IMR-90 (cell line): ENCODE measurements around the gene ALKBH6. TPM values are rescaled to one million over a fixed set of nuclear protein-coding genes. Genes with fewer than 3 reads are reported as not detected.

Experiments
- ATAC-seq: fragments of 200-7000 bp; cut with Tn5 transposase; 2 replicates; pipeline ENCODE4 v1.9.1; 2020; ENCODE audit warnings: low read depth, mild to moderate bottlenecking, moderate library complexity
- BruUV-seq: library from RNA; stranded (reverse); fragments of 400-500 nt; replicated peaks from 2 replicates; lab custom pipeline; 2021; lab: Mats Ljungman, UMichigan
- CTCF ChIA-PET: fragments of 300-600 bp; formaldehyde crosslinking; extraction: SDS; loops from one replicate; lab custom pipeline; 2021; ENCODE audit warnings: antibody characterized with exemption; lab: Yijun Ruan, JAX
- POLR2A ChIA-PET: fragments of 300-600 bp; sonication (Branson Sonifier 250); formaldehyde crosslinking; loops from one replicate; lab custom pipeline; 2022; ENCODE audit warnings: antibody characterized with exemption; ENCODE audit not compliant: unreplicated experiment; lab: Charles Lee
- DNase-seq: peaks from one replicate; pipeline ENCODE4 v3.0.0; 2013
- H2AFZ ChIP-seq: replicated peaks from 2 replicates; pipeline ENCODE3; 2013; ENCODE audit warnings: low read length, mild to moderate bottlenecking; ENCODE audit not compliant: poor library complexity
- H2AK5ac ChIP-seq: 2 replicates; pipeline ENCODE4 v1.6.1; 2013; ENCODE audit warnings: low read depth, low read length, inconsistent platforms
- H2AK9ac ChIP-seq: replicated peaks from 2 replicates; pipeline ENCODE3; 2013; ENCODE audit warnings: mild to moderate bottlenecking, low read depth, low read length, moderate library complexity; ENCODE audit not compliant: poor library complexity
- H2BK120ac ChIP-seq: 2 replicates; pipeline ENCODE4 v1.6.1; 2013; ENCODE audit warnings: low read depth, low read length, inconsistent platforms
- H2BK15ac ChIP-seq: 3 replicates; pipeline ENCODE4 v1.6.1; 2013; ENCODE audit warnings: low read depth, low read length, inconsistent platforms
- H2BK20ac ChIP-seq: 2 replicates; pipeline ENCODE4 v1.6.1; 2013; ENCODE audit warnings: low read depth, mild to moderate bottlenecking, inconsistent platforms, low read length, moderate library complexity
- H2BK5ac ChIP-seq: 2 replicates; pipeline ENCODE4 v1.6.1; 2013; ENCODE audit warnings: mild to moderate bottlenecking, low read depth, low read length, inconsistent platforms; ENCODE audit not compliant: poor library complexity, severe bottlenecking
- H3K14ac ChIP-seq: replicated peaks from 2 replicates; pipeline ENCODE4 v1.6.1; 2013; ENCODE audit warnings: low read depth, low read length, inconsistent platforms
- H3K18ac ChIP-seq: 2 replicates; pipeline ENCODE4 v1.6.1; 2013; ENCODE audit warnings: low read depth, low read length, control low read depth
- H3K23ac ChIP-seq: 2 replicates; pipeline ENCODE4 v1.6.1; 2013; ENCODE audit warnings: low read depth, low read length, inconsistent platforms
- H3K27ac ChIP-seq: 2 replicates; pipeline ENCODE4 v1.5.1; 2013; ENCODE audit warnings: mild to moderate bottlenecking, control low read depth, low read length; ENCODE audit not compliant: insufficient read depth
- H3K27me3 ChIP-seq: 2 replicates; pipeline ENCODE4 v1.6.1; 2013; ENCODE audit warnings: low read length; ENCODE audit not compliant: control insufficient read depth, insufficient read depth
- H3K36me3 ChIP-seq: 2 replicates; pipeline ENCODE4 v1.6.1; 2013; ENCODE audit warnings: low read length, mixed read lengths; ENCODE audit not compliant: control insufficient read depth, insufficient read depth
- H3K4ac ChIP-seq: 2 replicates; pipeline ENCODE4 v1.6.1; 2013; ENCODE audit warnings: low read depth, low read length, inconsistent platforms
- H3K4me1 ChIP-seq: 2 replicates; pipeline ENCODE4 v1.6.1; 2013; ENCODE audit warnings: low read length, mixed read lengths; ENCODE audit not compliant: control insufficient read depth, insufficient read depth
- H3K4me2 ChIP-seq: 2 replicates; pipeline ENCODE4 v1.6.1; 2013; ENCODE audit warnings: low read depth, mild to moderate bottlenecking, control low read depth, low read length, moderate library complexity
- H3K4me3 ChIP-seq: 2 replicates; pipeline ENCODE4 v1.5.1; 2013; ENCODE audit warnings: low read depth, mild to moderate bottlenecking, control low read depth, low read length, moderate library complexity; ENCODE audit not compliant: insufficient read depth
- H3K56ac ChIP-seq: 2 replicates; pipeline ENCODE4 v1.6.1; 2013; ENCODE audit warnings: low read length, inconsistent platforms; ENCODE audit not compliant: insufficient read depth; ENCODE audit errors: extremely low read depth
- H3K79me1 ChIP-seq, 2 experiments: 2 replicates each; pipeline ENCODE4 v1.6.1; 2013; ENCODE audit warnings: low read length in 2 of 2, inconsistent platforms in 1 of 2, low read depth in 1 of 2
- H3K9ac ChIP-seq: 2 replicates; pipeline ENCODE4 v1.6.1; 2013; ENCODE audit warnings: low read depth, low read length, control low read depth
- H3K9me1 ChIP-seq: 2 replicates; pipeline ENCODE4 v1.6.1; 2013; ENCODE audit warnings: low read length, inconsistent platforms; ENCODE audit not compliant: insufficient read depth
- H3K9me3 ChIP-seq: 2 replicates; pipeline ENCODE4 v1.6.1; 2013; ENCODE audit warnings: low read length; ENCODE audit not compliant: control insufficient read depth, insufficient read depth
- H4K20me1 ChIP-seq: 2 replicates; pipeline ENCODE4 v1.6.1; 2013; ENCODE audit warnings: low read length, inconsistent platforms; ENCODE audit not compliant: insufficient read depth
- H4K5ac ChIP-seq: 2 replicates; pipeline ENCODE4 v1.6.1; 2013; ENCODE audit warnings: mild to moderate bottlenecking, low read depth, low read length, control low read depth
- H4K8ac ChIP-seq, 2 experiments: 2 replicates each; pipeline ENCODE4 v1.6.1; 2013; ENCODE audit warnings: low read depth in 2 of 2, low read length in 2 of 2, control low read depth in 1 of 2, inconsistent platforms in 1 of 2
- H4K91ac ChIP-seq: 2 replicates; pipeline ENCODE4 v1.6.1; 2013; ENCODE audit warnings: low read depth, low read length, inconsistent platforms; ENCODE audit not compliant: insufficient read depth
- BHLHE40 ChIP-seq: fragments of 150-350 bp; IDR thresholded peaks from 2 replicates; pipeline ENCODE4 v1.6.1; 2016; ENCODE audit warnings: mild to moderate bottlenecking, low read depth, low read length
- CEBPB ChIP-seq: IDR thresholded peaks from 2 replicates; pipeline ENCODE4 v1.6.1; 2012; ENCODE audit warnings: low read depth, low read length, improper control_type of control experiment
- CHD1 ChIP-seq: IDR thresholded peaks from 2 replicates; pipeline ENCODE4 v1.6.1; 2012; ENCODE audit warnings: low read depth, low read length, improper control_type of control experiment
- CTCF ChIP-seq: conservative IDR thresholded peaks from 2 replicates; pipeline ENCODE4 v1.5.1; 2012; ENCODE audit warnings: mild to moderate bottlenecking, low read depth, low read length, improper control_type of control experiment
- ELK1 ChIP-seq: fragments of 150-350 bp; IDR thresholded peaks from 2 replicates; pipeline ENCODE4 v1.6.1; 2016; ENCODE audit warnings: low read depth, mild to moderate bottlenecking, low read length, moderate library complexity, borderline replicate concordance
- FOS ChIP-seq: fragments of 150-350 bp; IDR thresholded peaks from 2 replicates; pipeline ENCODE4 v1.6.1; 2016; ENCODE audit warnings: low read depth, low read length
- MAFK ChIP-seq: IDR thresholded peaks from 2 replicates; pipeline ENCODE4 v1.6.1; 2012; ENCODE audit warnings: low read depth, low read length, improper control_type of control experiment
- MAZ ChIP-seq: IDR thresholded peaks from 2 replicates; pipeline ENCODE4 v1.6.1; 2012; ENCODE audit warnings: low read depth, mild to moderate bottlenecking, low read length, improper control_type of control experiment, moderate library complexity, borderline replicate concordance
- MXI1 ChIP-seq: IDR thresholded peaks from 2 replicates; pipeline ENCODE4 v1.6.1; 2012; ENCODE audit warnings: low read depth, mild to moderate bottlenecking, low read length, moderate library complexity, borderline replicate concordance
- NFE2L2 ChIP-seq: fragments of 150-350 bp; IDR thresholded peaks from 2 replicates; pipeline ENCODE4 v1.6.1; 2016; ENCODE audit warnings: low read depth, mild to moderate bottlenecking, low read length
- POLR2A ChIP-seq: IDR thresholded peaks from 2 replicates; pipeline ENCODE4 v1.6.1; 2012; ENCODE audit warnings: mild to moderate bottlenecking, low read depth, low read length
- RAD21 ChIP-seq: IDR thresholded peaks from 2 replicates; pipeline ENCODE4 v1.6.1; 2012; ENCODE audit warnings: low read length, improper control_type of control experiment
- RCOR1 ChIP-seq: IDR thresholded peaks from 2 replicates; pipeline ENCODE4 v1.6.1; 2012; ENCODE audit warnings: mild to moderate bottlenecking, low read length, improper control_type of control experiment; ENCODE audit not compliant: insufficient replicate concordance
- RFX5 ChIP-seq: IDR thresholded peaks from 2 replicates; pipeline ENCODE4 v1.8.0; 2012; ENCODE audit warnings: low read depth, mild to moderate bottlenecking, low read length, moderate library complexity
- SMC3 ChIP-seq: fragments of 150-350 bp; IDR thresholded peaks from 2 replicates; pipeline ENCODE4 v1.6.1; 2016; ENCODE audit warnings: low read depth, mild to moderate bottlenecking, antibody characterized with exemption, low read length, moderate library complexity
- USF2 ChIP-seq: fragments of 150-350 bp; IDR thresholded peaks from 2 replicates; pipeline ENCODE4 v1.6.1; 2017; ENCODE audit warnings: mild to moderate bottlenecking, antibody characterized with exemption, low read length, low read depth
- WGBS, 2 experiments: methylation state at CpG; one replicate each; pipeline versions ENCODE4 v1.1.5 to v1.1.7; 2013; ENCODE audit warnings: missing lambda C conversion rate in 2 of 2; ENCODE audit not compliant: insufficient read length in 1 of 2; ENCODE audit errors: extremely low coverage in 2 of 2; 5-methylcytosine and 5-hydroxymethylcytosine counted together
- dilution Hi-C: fragments of 300-500 bp; cut with HindIII; formaldehyde crosslinking; loops from one replicate; pipeline ENCODE4 v1.14.3; 2018; ENCODE audit warnings: low sequenced_read_pairs; ENCODE audit not compliant: unreplicated experiment
- in situ Hi-C: fragments of 300-500 bp; cut with MboI; formaldehyde crosslinking; loops from 3 replicates; pipeline ENCODE4 v1.14.3; 2019; ENCODE audit warnings: low sequenced_read_pairs, inconsistent platforms, mixed read lengths
- intact Hi-C: fragments of 100-400 bp; cut with micrococcal nuclease; formaldehyde crosslinking; loops from 2 replicates; pipeline ENCODE4 v1.10.0; 2022
- polyA plus RNA-seq, 3 experiments: library from polyadenylated mRNA; depleted of rRNA; stranded (reverse); fragments of >200 nt; gene quantifications; 2 replicates each; pipeline ENCODE4 v1.2.3, GENCODE V29; 2012; ENCODE audit warnings: low replicate concordance in 1 of 3
- total RNA-seq: library from RNA; depleted of rRNA; stranded (reverse); fragments of >200 nt; gene quantifications from 2 replicates; pipeline ENCODE4 v1.2.3, GENCODE V29; 2012

Gene ALKBH6
- total and polyA plus RNA-seq, 2 of the 4 experiments (the other 2 are of a cell fraction), result 12.9 to 38.7 TPM

GRCh38 chr19:35978832-35979365 is 35.1 kb downstream of the ALKBH6 start:
- no peak overlapping the region for H3K4ac ChIP-seq
- H4K91ac ChIP-seq, result no peak overlapping the region
- H2BK5ac ChIP-seq, result no peak overlapping the region
- H2BK20ac ChIP-seq, result no peak overlapping the region
- ChIA-PET CTCF (no interaction called here), POLR2A (no interaction called here)
- H4K8ac ChIP-seq, result no peak overlapping the region
- no peak overlapping the region for H3K18ac ChIP-seq
- no peak overlapping the region for H3K27ac ChIP-seq
- no peak overlapping the region for H3K4me3 ChIP-seq
- no peak overlapping the region for H3K4me2 ChIP-seq
- DNase-seq (no peak), ATAC-seq (no peak)
- no peak overlapping the region for H3K23ac ChIP-seq
- H4K20me1 ChIP-seq, result no peaks in the 10 kb centered on the region
- no peaks in the 10 kb centered on the region for H3K9me1 ChIP-seq
- no peaks in the 10 kb centered on the region for H3K4me1 ChIP-seq
- no peaks in the 10 kb centered on the region for H3K9me3 ChIP-seq
- in situ Hi-C loops, result no loop called here
- no peak overlapping the region for H3K14ac ChIP-seq
- no peak overlapping the region for H2AK9ac ChIP-seq
- intact Hi-C loops, result no loop called here
- H3K79me1 ChIP-seq, result no peaks in the 10 kb centered on the region
- no peak overlapping the region for H2BK120ac ChIP-seq
- H3K9ac ChIP-seq, result no peak overlapping the region
- TF ChIP-seq CEBPB, result no peak
- no peak for TF ChIP-seq NFE2L2
- TF ChIP-seq MAZ, result no peak
- TF ChIP-seq MAFK, result no peak
- TF ChIP-seq FOS, result no peak
- TF ChIP-seq MXI1, result no peak
- no peak for TF ChIP-seq RFX5
- no peak for TF ChIP-seq BHLHE40
- TF ChIP-seq CHD1, result no peak
- TF ChIP-seq USF2, result no peak
- no peak for TF ChIP-seq SMC3
- no peak for TF ChIP-seq CTCF
- no peak for TF ChIP-seq POLR2A
- TF ChIP-seq ELK1, result no peak
- no peak for TF ChIP-seq RCOR1
- no peak for TF ChIP-seq RAD21
- peaks cover 17% of the 10 kb centered on the region for H3K27me3 ChIP-seq
- H3K36me3 ChIP-seq, result no peaks in the 10 kb centered on the region
- dilution Hi-C loops, result no loop called here
- WGBS, 2 experiments, result 47% methylated on average over 16 of the region's 20 CpGs; no CpG with 5 or more reads in 1 of the 2 experiments
- H3K56ac ChIP-seq, result no peak overlapping the region
- no peak overlapping the region for H2AFZ ChIP-seq
- no peak overlapping the region for H2BK15ac ChIP-seq
- H4K5ac ChIP-seq, result no peak overlapping the region
- BruUV-seq, result no TSS peak
- no peak overlapping the region for H2AK5ac ChIP-seq
